T-helper 1 cell treated with Interleukin-12 subunit alpha and Interleukin-12 subunit beta and Interleukin-4 antibody, amounts not matched to agents 30 μg/mL and 1 μg/mL, for 36 hours (primary cell): ENCODE measurements around the gene PDE6H.

Source experiments
- H3K27ac Mint-ChIP-seq: one replicate; pipeline ENCODE4 v1.8.0; 2021; ENCODE audit warnings: mild to moderate bottlenecking, mixed read lengths
- H3K27me3 Mint-ChIP-seq: one replicate; pipeline ENCODE4 v1.8.0; 2021; ENCODE audit warnings: low read depth, mixed read lengths
- H3K36me3 Mint-ChIP-seq: one replicate; pipeline ENCODE4 v1.8.0; 2021; ENCODE audit warnings: low read depth, mixed read lengths
- H3K4me1 Mint-ChIP-seq: one replicate; pipeline ENCODE4 v1.8.0; 2021; ENCODE audit warnings: low read depth, mixed read lengths
- H3K4me3 Mint-ChIP-seq: one replicate; pipeline ENCODE4 v1.8.0; 2021; ENCODE audit warnings: mild to moderate bottlenecking, moderate library complexity, mixed read lengths
- H3K9me3 Mint-ChIP-seq: one replicate; pipeline ENCODE4 v1.8.0; 2021; ENCODE audit warnings: mixed read lengths

The PDE6H gene

DNA sequence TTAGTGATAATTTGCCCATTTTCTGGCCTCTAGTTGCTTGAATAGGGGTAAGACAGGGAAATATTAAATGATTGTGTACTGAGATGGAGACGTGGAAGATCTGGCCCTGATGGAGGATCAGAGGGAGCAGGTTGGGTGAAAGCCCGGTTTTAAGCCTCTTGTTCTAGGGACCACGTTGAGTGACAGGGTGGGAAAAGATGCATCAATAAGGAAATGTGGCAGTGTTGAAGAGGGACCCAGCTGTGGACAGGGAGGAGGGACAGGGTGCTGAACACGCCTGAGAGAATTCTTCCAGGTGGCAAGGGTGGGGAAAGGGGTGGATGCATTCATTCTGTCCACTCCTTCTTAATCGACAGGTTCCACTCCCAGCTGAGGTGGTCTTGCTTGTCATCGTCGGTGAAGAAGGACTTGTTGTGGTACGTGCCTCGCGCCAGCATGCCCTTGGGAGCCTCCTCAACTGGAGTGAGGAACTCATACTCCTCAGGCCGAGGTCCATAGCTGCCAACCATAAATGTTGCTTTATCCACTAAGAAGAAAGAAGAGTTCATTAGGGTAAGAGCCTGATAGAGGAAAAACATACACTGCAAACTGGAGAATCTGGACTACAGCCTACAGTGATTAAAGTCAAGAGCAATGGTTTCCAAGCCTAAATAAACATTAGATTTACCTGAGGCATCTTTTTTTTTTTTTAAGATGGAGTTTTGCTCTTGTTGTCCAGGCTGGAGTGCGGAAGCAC lies 30.5 kb upstream of the PDE6H start:
- H3K4me3 Mint-ChIP-seq = no peak overlapping the region
- peak overlapping the region; percentile 18 for H3K27ac Mint-ChIP-seq
- H3K4me1 Mint-ChIP-seq = peaks cover 31% of the 10 kb centered on the region
- H3K9me3 Mint-ChIP-seq = no peaks in the 10 kb centered on the region
- peaks cover 70% of the 10 kb centered on the region for H3K36me3 Mint-ChIP-seq
- no peaks in the 10 kb centered on the region for H3K27me3 Mint-ChIP-seq

DNA sequence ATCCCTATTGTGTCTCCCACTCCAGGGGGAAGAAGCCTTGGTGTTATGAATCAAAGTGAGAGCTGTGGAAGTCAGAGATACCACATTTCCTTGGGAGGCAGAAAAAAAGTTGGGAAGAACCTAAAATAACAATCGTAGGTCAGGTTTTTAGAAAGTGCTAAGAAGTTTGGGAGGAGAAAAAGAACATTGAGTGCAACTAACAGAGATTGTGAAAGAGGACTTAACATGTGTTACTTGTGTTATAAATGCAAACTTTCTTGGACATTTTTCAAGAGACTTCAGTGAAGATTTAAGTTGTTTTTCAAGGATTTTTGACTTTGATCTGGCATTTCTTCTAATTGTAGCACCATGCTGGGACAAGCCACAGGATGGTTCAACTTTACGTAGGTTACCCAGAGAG lies 26.7 kb upstream of the PDE6H start:
- Mint-ChIP-seq H3K27ac (peak overlapping the region; percentile 71), H3K9me3 (no peaks in the 10 kb centered on the region), H3K4me1 (peaks cover 56% of the 10 kb centered on the region), H3K36me3 (peaks cover 80% of the 10 kb centered on the region), H3K27me3 (no peaks in the 10 kb centered on the region), H3K4me3 (no peak overlapping the region)

DNA sequence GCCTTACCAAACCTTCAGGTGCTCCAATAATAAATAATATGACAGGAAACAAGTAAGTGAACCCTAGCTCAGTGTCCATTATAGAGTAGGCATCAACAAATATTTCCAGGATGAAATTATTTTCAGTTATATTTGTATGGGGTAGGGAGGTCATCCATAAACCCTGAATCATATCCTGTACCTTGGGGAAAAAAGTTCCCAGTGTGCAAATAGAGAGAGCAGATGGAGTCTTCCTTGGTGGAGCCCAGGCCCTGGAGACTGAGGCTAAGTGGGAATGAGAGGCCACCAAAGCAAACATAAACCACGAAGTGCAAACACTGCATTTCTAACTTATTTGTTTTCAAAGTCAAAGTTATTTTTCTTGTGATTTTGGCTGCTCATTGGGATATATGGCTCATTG lies 26.0 kb upstream of the PDE6H start:
- H3K9me3 Mint-ChIP-seq = no peaks in the 10 kb centered on the region
- H3K4me3 Mint-ChIP-seq = no peak overlapping the region
- peaks cover 62% of the 10 kb centered on the region for H3K4me1 Mint-ChIP-seq
- H3K36me3 Mint-ChIP-seq = peaks cover 81% of the 10 kb centered on the region
- H3K27me3 Mint-ChIP-seq = no peaks in the 10 kb centered on the region
- H3K27ac Mint-ChIP-seq = peak overlapping the region; percentile 71

DNA sequence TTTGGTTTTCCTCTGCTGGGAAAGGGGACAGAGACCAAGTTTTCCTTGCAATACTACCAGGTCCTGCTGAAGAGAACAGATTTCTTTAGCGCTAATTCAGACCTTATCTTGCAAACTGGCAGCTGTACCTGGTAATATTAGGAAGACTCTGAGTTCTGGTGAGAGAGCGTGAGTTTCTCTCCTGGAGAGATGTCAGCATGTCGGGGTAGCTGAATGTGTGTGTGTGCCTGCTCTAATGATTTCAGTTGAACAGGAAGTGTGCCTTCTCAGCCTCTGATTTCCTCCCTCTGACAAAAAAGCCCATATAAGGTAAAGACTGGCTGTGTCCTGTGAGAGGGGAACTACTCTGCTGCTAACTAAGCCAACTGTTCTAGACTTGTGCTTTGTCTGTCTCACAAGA lies 24.2 kb upstream of the PDE6H start:
- H3K9me3 Mint-ChIP-seq = no peaks in the 10 kb centered on the region
- H3K27me3 Mint-ChIP-seq = no peaks in the 10 kb centered on the region
- H3K4me1 Mint-ChIP-seq = peaks cover 73% of the 10 kb centered on the region
- peak overlapping the region; percentile 77 for H3K4me3 Mint-ChIP-seq
- H3K36me3 Mint-ChIP-seq = peaks cover 77% of the 10 kb centered on the region
- peak overlapping the region; percentile 100 for H3K27ac Mint-ChIP-seq

DNA sequence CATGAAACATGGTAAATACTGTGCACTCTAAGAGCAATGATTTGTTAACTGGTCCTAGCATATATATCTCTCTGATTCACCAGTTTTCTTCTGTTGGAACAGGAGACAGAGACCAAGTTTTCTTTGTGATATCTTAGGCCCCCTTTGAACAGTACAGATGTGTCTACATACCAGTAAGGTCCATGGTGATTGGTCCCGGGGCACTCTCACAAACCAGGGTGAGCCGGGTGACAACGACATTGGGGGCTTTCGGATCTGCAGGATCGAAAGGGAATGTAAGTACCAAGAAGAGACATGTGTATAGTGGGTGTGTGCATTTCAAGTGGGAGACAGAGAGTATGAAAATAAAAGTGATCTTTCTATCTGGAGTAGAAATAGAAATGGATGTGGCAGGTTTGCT lies 23.2 kb upstream of the PDE6H start:
- Mint-ChIP-seq H3K27ac (peak overlapping the region; percentile 100), H3K9me3 (no peaks in the 10 kb centered on the region), H3K36me3 (peaks cover 84% of the 10 kb centered on the region), H3K4me3 (peak overlapping the region; percentile 77), H3K27me3 (no peaks in the 10 kb centered on the region), H3K4me1 (peaks cover 82% of the 10 kb centered on the region)

DNA sequence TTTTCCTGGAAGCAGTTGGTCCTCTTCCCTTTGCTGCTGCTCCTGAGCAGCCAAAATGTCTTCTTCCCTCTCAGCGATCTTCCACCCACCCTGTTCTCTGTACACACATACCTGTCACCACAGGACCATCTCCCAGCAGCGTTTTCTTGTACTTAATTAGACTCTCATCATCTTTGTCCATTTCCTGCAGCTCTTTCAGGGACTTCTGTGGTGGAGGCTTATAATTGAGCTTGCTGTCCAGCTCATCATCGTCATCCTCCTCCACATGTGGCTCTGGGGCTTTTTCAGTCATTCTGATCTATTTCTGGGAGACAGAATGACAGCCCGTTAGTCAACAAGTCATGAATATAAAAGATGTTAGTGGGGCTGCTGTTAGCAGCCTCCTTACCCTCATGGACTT lies 22.4 kb upstream of the PDE6H start:
- Mint-ChIP-seq H3K4me3 (peak overlapping the region; percentile 77), H3K4me1 (peaks cover 79% of the 10 kb centered on the region), H3K27ac (peak overlapping the region; percentile 100)

DNA sequence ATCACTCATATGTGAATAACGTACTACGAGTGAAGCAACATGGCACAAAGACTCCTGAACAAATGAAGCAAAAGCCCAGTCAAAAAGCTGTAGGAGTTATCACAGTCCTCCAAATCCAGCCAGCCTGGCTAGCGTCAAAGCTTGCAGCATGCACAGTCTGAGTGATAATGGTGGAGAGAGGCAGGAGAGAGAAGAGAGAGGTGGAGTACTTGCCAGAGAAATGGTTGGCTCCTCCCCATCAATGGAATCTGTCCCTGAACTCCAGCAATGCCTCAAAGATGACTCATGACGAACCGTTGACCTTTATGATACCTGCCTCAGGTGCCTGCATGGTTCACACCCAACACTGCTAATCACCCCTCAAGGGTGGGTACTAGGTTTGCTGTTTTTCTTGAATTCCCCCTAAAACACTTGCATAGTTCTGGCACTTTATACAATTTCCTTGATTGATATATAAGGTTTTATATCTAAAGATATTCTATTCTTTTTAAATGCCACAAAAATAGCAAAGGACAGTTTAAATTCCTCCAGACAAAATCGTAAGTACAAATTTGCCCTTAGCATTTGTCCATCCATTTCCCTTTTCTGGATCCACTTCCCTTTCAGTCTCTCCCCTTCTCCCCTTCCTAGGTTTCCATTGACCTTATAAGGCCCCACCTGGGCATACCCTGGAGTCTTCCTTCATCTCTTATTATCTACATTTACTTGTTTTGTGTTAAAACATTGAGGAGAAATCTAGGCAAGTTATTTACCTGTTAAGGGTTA lies 21.7 kb upstream of the PDE6H start:
- peaks cover 72% of the 10 kb centered on the region for H3K36me3 Mint-ChIP-seq

More for the DNA sequence above, 22.4 kb upstream of the PDE6H start:
- H3K36me3 Mint-ChIP-seq = peaks cover 77% of the 10 kb centered on the region
- H3K9me3 Mint-ChIP-seq = no peaks in the 10 kb centered on the region
- no peaks in the 10 kb centered on the region for H3K27me3 Mint-ChIP-seq

DNA sequence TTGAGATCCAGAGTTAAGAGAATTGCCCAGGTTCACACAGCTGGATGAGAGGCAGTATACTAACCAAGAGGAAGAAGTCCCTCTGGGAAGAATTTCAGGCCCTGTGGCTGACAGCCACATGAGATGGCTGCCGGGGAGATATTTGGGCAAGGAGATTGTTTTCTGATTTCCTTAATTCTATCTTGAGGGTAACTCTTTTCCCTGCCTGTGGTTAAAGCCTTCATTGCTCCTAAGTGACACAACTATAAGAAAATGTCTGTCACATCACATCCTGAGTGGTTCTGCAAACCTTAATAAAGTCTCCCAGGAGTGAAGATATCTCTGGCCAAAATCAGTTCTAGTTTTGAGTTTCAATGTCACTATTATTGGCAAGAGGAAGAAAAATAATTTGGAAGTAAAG lies 21.0 kb upstream of the PDE6H start:
- Mint-ChIP-seq H3K4me1 (peaks cover 80% of the 10 kb centered on the region), H3K27ac (peak overlapping the region; percentile 100), H3K36me3 (peaks cover 67% of the 10 kb centered on the region)

More for the DNA sequence above, 21.7 kb upstream of the PDE6H start:
- H3K4me3 Mint-ChIP-seq = peak overlapping the region; percentile 93
- H3K27ac Mint-ChIP-seq = peak overlapping the region; percentile 100
- H3K9me3 Mint-ChIP-seq = no peaks in the 10 kb centered on the region
- peaks cover 81% of the 10 kb centered on the region for H3K4me1 Mint-ChIP-seq
- no peaks in the 10 kb centered on the region for H3K27me3 Mint-ChIP-seq

DNA sequence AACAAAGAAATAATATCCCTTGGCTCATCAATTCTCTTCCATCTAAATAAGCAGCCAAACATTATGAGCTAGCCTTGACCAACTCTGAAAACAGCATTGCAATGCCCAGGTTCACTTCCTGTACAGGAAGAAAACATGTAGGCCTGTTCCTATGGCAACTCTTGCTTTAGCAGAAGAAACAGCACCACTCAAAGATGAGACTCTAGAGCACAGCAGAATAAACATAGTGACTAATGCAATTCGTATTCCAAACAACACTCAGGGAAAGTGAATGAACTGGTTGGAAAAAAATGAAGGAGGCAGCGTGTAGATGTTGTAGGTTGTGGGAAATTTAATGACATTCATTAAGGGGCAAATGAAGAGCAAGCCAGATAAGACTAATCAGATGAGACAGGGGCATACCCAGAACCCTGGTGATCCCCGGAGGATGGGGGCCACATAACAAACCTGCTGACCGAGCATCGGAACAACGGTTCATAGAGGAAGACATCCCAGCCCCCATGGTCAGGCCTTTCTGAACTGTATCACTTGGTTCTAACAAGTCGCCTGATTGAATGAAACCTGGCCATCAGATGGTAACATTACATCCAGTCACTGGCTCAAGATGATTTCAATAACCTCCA lies 20.4 kb upstream of the PDE6H start:
- Mint-ChIP-seq H3K36me3 (peaks cover 64% of the 10 kb centered on the region), H3K27ac (peak overlapping the region; percentile 100), H3K4me1 (peaks cover 80% of the 10 kb centered on the region), H3K9me3 (no peaks in the 10 kb centered on the region), H3K27me3 (no peaks in the 10 kb centered on the region), H3K4me3 (peak overlapping the region; percentile 93)

More for the DNA sequence above, 21.0 kb upstream of the PDE6H start:
- Mint-ChIP-seq H3K9me3 (no peaks in the 10 kb centered on the region), H3K27me3 (no peaks in the 10 kb centered on the region), H3K4me3 (peak overlapping the region; percentile 93)

DNA sequence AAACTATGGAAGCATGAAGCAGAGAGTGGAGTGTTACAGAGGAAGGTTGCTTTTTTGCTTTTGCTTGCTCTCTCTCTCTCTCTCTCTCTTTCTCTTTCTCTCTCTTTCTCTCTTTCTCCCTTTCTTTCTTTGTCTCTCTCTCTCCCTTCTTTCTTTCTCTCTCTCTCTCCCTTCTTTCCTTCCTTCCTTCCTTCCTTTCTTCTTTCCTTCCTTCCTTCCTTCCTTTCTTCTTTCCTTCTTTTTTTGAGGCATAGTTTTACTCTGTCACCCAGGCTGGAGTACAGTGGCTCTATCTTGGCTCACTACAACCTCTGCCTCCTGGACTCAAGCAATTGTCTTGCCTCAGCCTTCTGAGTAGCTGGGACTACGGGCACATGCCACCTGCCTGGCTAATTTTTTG lies 19.1 kb upstream of the PDE6H start:
- Mint-ChIP-seq H3K36me3 (peaks cover 65% of the 10 kb centered on the region), H3K9me3 (no peaks in the 10 kb centered on the region), H3K4me3 (peak overlapping the region; percentile 83), H3K4me1 (peaks cover 80% of the 10 kb centered on the region), H3K27me3 (no peaks in the 10 kb centered on the region), H3K27ac (peak overlapping the region; percentile 94)

DNA sequence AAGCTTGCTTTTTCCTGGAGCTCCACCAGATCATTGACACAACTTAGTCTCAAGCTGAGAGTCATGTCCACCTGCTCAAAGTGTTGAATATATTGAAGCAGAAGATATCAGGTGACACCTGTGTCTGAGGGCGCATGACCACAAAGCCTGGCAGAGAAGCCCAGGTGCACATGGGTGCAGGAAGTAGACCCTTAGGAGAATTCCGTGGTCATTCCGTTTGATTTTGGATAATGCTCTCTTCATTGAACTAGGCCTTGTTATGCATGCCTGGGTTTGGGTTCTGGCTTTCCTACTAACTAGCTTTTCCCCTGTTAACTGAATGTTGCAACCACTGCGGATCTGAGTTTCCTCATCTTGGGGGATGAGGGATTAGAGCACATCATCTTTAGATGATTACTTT lies 18.6 kb upstream of the PDE6H start:
- Mint-ChIP-seq H3K4me3 (peak overlapping the region; percentile 83), H3K4me1 (peaks cover 77% of the 10 kb centered on the region), H3K36me3 (peaks cover 65% of the 10 kb centered on the region), H3K9me3 (no peaks in the 10 kb centered on the region), H3K27me3 (no peaks in the 10 kb centered on the region), H3K27ac (peak overlapping the region; percentile 94)

DNA sequence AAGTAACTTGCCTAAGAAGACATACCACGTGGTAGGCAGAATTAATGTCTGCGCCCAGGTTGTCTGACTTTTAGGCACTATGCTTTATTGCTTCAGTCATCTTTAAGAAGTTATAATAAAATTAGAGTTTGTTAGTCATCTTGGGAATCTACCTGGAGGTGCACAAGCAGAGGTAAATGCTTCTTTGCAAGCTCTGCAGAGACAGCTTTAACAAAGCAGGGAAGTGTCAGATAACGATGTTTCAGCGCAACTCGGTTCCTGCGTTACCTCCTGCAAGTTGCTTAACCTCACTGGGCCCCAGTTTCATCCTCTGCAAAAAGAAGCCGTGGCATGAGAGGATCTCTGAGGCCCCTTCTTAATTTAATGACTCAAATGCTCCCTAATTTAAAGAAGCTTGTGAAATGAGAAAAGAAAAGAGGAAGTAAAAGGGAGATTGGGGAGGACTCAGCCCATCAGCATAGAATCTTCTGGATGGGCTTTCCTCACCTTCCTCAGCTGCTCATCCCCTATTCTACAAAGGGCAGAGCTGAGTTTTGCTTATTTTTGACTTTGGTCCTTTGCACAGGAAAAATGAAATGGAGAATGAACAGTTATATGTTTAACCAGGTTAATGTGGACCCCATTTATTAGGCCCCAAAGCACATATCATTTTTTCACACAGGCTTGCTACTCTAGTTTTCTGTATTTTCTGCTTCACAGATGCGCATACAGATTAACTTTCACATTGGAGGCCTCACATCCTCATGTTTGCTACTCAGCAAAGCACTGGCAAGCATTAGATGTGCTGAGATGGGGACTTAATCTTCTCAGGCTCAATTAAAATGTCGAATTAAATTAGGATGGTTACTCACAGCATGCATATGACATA lies 16.6 kb upstream of the PDE6H start:
- peaks cover 64% of the 10 kb centered on the region for H3K36me3 Mint-ChIP-seq
- peaks cover 63% of the 10 kb centered on the region for H3K4me1 Mint-ChIP-seq
- peak overlapping the region; percentile 99 for H3K4me3 Mint-ChIP-seq

DNA sequence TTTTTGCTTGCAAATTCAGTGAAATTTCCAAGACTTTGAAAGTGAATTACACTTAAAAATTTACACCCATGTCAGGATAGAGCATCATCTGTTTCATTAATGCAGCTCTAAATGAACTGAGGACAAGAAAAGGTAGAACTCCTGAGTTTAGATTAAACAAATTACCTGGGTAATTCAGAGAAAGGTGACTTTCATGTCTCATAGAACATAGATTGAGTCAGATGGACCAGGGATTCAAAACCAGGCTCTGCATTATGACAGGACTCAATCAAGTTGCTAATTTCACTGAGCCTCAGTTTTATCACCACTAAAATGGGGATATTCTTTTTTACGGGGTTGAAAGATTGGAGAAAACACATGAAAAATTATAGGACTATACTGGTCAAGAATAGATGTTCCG lies 15.9 kb upstream of the PDE6H start:
- Mint-ChIP-seq H3K27me3 (no peaks in the 10 kb centered on the region), H3K27ac (peak overlapping the region; percentile 100), H3K36me3 (peaks cover 62% of the 10 kb centered on the region), H3K4me3 (peak overlapping the region; percentile 99), H3K4me1 (peaks cover 59% of the 10 kb centered on the region), H3K9me3 (no peaks in the 10 kb centered on the region)

More for the DNA sequence above, 16.6 kb upstream of the PDE6H start:
- H3K27me3 Mint-ChIP-seq = no peaks in the 10 kb centered on the region
- peak overlapping the region; percentile 100 for H3K27ac Mint-ChIP-seq
- H3K9me3 Mint-ChIP-seq = no peaks in the 10 kb centered on the region
